ENCODE measurements around the gene ENHO.
"Not testable (repeated sequence)": the region's sequence is repeated elsewhere in the genome, so short reads cannot be mapped to it uniquely, and the experiment has no call there.

Gene ENHO

GRCh38 chr9:34555002-34555348, 32.2 kb upstream of the ENHO start:
- no peak for DNase-seq

DNA sequence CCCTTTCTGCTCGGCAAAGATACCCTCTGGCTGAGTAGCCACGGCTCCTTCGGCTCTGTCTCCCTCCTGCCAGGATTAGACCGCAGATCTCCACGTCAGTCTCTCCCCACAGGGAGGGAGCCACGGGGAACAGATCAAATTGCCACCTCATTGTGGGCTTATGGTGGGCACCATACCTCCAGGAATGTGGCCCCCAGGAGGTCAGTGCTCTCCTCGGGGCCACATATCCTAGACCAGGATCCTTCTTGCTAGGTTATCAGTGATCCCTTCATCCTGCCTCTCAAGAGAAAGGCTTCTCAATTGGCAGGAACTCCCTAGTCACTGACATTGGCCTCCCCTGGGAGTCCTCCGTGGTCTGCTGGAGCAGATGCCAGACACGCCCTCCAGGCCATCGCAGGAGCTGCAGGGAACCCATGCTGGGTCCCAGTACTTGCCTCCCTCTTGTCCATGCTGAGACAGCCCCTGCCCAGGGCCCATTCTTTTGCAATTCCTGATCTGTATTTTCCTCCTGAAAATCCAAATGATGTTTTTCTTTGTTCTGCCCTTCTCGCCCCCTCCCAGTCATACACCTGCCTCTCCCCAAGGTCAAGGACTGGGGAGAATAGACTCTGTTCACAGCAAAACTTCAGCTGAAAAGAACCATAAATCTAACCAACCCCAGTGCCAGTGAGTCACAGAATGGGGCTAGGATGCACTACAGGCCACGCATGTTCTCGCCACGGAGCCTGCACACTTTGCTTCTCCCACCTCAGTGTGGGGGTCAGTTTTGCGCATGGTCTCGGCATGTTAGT, 31.6 kb upstream of the ENHO start:
- DNase-seq: no peak

DNA sequence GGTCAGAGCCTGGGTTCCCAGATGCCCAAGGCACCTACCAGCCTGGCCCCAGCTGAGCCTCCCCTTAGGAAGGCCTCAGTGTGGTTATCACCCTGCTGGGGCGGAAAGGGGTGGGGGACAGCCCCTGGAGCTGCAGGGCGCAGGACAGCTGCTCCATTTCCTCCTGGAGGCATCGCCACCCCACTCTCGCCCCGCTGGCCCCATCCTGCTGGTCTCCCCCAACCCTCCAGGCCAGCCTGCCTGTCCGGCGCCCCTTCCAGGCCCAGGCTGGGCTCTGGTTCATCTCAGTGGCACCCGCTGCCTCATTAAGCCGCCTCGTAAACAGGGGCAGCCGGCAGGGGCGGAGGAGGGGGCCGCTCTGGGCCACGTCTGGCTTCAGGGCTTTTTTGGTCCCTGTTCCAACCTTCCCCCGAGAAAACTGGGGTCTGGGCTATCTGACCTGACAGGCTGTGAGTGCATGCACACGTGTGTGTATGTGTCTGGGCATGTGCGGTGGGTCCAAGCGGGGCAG, 30.8 kb upstream of the ENHO start:
- DNase-seq: no peak

- no peak for DNase-seq
Observed at GRCh38 chr9:34552986-34553385, 30.2 kb upstream of the ENHO start.

- no peak for DNase-seq
Observed at GRCh38 chr9:34552606-34552981, 29.8 kb upstream of the ENHO start.

DNA sequence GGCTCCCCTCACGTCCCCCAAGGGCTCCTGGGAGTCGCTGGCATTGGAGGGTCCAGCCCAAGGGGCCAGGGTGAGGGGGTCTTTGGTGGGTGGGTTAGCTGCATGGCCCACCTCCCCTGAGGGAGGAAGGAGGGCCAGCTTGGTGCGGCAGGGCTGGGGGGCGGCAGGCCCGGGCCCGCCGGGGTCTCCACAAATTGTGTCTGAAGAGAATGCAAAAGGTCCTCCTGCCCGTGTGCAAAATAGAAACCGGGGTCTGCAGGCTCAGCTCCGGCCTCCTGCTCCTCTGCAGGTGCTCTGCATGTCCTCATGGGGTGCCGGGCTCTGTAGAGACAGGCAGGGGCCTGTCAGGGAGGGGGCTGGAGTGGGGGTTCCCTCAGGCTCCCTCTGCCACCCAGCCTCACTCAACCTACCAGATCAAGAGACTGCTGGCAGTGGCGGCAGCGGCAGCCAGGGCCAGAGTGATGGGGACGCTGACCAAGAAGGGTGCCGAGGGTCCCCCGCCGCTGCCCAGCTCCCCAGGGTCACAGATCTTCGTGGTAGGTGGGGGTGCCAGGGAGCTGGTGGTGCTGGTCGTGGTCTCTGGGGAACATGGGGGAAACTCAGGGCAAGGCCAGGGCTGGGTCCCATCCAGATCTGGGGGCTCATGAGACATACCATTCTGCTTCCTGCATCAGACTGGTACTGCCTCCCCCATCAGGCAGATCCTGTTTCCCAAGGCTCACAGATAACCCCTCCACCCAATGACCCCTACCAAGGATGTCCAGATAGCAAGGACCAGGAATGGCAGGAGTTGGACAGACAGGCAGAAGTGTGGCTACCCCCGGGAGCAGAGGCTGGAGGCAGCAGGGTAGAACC, 29.2 kb upstream of the ENHO start:
- no peak for DNase-seq

DNA sequence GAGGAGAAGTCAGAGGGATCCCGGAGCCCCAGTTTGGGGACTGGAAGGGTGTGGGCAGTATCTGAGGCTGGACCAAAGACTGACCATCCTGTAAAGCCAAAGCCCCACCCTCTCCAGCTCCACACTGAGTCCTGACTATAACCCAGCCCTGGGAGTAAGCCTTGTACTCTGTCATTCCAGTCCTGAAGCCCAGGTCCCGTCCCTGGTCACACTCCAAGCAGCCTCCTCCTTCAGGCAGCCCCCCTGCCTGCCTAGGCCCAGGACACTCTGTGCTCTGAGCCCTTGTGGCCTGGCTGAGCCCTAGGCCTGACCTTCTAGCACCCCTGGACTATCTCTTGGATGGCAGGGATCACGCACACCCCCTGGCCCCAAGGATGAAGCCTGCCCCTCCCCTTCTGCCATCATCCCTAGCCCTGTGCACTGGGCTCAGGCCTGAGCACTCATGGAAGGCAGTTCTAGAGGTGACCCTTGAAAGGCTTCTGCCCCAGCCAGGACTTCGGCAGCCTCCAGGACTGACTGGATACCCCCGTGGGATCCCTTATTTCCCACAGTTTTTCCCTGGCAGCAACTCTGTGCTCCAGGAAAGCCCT, 28.0 kb upstream of the ENHO start:
- DNase-seq: no peak

DNA sequence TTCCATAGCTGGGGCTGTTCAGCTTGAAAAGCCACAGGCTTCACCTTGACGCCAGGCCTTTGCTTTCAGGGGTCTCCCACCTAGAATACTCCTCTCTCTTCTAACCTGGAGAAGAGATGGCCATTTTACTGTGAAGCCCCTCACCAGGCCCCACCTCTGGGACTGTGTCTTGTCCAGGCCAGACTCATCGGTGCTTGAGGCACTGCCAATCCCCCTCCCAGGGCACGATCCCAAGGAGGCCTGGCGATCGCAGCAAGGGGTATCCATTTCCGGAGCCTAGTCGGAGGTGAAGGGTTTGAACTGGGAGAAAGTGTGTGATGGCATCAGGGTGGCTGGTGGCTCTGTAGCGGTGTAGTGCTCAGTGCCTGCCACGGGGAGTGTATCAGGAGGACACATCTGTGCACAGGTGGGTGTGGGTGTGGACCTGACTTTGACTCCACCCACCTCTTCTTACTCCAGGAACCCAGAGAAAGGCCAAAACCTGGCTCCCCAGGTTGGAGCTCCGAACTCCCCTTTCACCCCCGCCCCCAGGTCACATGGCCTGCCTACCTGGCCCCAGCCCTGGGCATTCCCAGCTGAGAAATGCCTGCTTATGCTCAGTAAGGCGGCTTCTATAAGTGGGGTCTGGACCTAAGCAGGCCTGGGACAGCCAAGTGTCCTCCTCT, 27.4 kb upstream of the ENHO start:
- DNase-seq: no peak

DNA sequence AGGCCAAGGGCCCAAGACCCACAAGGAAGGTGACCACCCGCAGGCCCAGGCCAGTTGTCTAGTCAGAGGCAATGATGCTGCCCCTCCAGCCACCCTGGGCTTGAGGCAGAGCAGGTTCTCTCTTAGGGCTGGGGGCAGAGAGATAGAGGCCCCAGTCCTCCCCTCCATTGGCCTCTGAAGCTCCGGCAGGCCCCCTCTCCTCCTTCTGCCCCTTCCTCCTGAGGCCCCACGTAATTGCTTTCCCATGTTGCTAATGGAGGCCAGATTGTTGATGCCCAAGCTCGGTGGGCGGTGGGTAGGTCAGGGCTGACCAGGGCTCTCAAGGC, 26.6 kb upstream of the ENHO start:
- no peak for DNase-seq

- peak; percentile 4 for DNase-seq
Observed at GRCh38 chr9:34547960-34548611, 25.3 kb upstream of the ENHO start.

DNA sequence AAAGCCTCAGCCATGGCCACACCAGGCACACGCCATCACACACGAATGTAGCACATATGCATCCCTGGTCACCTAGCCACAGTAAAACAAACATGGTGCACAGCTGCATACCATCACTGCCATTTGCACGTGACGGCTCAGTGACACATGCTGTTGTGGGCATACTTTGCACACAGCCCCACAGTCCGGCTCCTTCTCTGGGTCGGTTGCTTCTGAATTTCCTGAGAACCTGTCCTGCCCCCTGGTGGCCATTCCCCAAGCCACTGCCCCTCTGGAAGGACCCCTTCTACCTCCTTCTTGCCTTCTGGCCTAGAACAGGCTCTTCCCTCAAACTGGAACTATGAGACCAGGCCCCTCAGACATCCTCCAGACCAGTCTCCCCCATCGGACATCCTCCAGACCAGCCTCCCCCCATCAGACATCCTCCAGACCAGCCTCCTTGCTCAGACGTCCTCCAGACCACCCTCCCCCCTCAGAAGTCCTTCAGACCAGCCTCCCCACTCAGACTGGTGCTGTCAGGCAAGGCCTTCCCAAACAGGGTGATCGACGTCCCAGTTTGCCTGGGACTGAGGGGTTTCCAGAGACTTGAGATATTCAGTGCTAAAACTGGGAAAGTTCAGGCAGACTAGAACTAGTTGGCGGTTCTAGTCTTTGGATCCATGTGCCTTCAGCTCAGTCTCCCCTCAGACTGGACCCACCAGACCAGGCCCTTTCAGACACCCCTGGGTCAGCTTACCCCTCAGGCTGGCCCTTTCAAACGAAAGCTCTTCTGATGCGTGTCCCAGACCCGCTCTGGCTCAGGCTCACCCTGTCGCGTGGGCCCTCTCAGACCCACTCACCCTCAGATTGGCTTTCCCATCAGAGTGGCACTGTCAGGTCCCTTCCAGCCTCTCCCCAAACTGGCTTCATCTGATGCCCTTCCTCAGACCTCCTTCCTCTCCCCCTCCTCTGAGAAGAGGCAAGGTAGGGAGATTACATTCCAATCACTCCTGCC, 24.3 kb upstream of the ENHO start:
- peak; percentile 8 for DNase-seq

- DNase-seq: no peak
Observed at GRCh38 chr9:34546102-34546833, 23.5 kb upstream of the ENHO start.

- no peak for DNase-seq
Observed at GRCh38 chr9:34545497-34545896, 22.7 kb upstream of the ENHO start.

- no peak for DNase-seq
Observed at GRCh38 chr9:34544035-34544434, 21.2 kb upstream of the ENHO start.

DNA sequence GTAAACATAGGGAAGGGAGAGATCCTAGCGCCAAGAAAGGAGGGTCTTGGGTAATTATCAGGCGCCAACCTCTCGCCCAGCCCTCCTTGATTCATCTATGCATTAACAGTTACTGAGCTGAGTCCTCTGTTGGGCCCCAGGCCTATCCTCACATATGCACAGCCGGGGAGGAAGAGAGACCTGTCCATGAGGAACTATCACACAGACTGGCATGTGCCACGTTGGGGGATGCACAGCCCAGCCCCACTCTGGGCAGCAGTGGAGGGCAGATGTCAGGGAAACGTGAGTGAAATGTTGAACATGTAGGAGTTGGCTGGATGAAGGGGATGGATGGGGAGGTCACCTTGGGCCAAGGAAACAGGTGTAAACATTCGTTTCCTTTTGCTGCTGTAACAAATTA, 18.8 kb upstream of the ENHO start:
- DNase-seq: no peak

- no peak for DNase-seq
Observed at GRCh38 chr9:34540827-34541226, 18.0 kb upstream of the ENHO start.

GRCh38 chr9:34536685-34537084, 13.9 kb upstream of the ENHO start:
- no peak for DNase-seq

- DNase-seq: not testable (repeated sequence)
Observed at GRCh38 chr9:34532041-34532440, 9.3 kb upstream of the ENHO start.

- DNase-seq: no peak
Observed at GRCh38 chr9:34526026-34526425, 3.2 kb upstream of the ENHO start.

DNA sequence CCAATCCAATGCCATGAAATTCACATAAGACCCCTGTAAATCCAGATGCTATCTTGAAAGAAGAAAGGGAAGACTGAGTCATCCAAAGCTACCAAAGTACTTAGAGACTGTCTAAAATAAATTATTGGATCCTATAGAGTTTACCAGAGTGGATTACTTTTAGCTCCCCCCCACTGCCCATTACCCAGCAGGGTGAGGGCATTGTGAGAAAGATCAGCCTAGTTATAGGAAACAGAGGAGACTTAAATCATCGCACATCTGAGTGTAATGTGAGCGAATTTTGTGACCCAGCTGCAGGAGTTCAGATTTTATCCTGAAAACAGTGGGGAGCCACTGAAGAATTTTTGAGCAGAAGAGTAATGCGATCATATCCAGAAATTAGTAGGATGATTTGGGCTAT, 1.6 kb upstream of the ENHO start:
- DNase-seq: no peak

Data from central memory CD4-positive, alpha-beta T cell (primary cell).